Stimulated activated CD4-positive, alpha-beta T cell treated with anti-CD3 and anti-CD28 coated beads, TNF-alpha, amount 100 ng/mL, for 48 hours (primary cell): ENCODE data around the gene NPR3.

ENCODE experiments used
- DNase-seq, 3 donors: peaks; one replicate each; pipeline ENCODE4 v3.0.0-alpha.2; 2020; ENCODE audit warnings: low read depth in 3 of 3

NPR3 gene

DNA sequence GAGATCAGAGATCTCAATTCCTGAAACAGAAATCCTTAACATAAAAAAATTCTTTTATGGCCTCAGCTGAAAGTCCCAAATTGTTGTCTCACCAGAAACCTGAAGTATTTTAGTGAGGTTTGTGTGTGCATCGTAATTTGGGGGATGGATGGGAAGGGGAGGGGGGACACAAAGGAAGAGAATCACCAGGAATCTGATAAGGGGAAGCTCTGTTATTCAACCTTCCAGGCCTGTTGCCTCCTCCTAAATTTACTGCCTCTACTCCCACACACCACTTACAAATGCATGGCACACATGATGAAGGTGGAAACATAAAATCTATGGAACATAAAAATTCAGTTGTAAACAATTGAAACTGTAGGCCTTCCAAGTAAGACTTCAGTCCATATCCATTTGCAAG lies 97.7 kb downstream of the NPR3 start:
- no peak for DNase-seq

DNA sequence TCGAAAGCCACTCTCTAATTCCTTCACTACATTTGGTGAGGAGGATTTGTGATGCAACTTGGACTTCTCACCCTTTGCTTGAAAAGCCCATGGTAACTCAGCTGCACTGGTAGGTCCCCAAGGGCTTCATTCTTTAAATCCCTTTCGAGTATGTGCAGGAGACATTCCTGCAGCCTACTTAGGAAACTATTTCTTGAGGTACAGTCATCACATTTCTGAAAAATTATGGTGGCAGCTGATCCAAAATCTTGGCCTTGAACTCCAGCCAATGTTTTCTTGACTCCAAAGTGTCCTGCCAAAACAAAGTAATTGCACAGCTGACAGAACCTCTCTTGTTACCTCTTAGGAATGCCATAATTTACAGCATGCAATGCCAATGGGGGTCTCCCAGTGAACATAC lies 99.7 kb downstream of the NPR3 start:
- DNase-seq = no peak

DNA sequence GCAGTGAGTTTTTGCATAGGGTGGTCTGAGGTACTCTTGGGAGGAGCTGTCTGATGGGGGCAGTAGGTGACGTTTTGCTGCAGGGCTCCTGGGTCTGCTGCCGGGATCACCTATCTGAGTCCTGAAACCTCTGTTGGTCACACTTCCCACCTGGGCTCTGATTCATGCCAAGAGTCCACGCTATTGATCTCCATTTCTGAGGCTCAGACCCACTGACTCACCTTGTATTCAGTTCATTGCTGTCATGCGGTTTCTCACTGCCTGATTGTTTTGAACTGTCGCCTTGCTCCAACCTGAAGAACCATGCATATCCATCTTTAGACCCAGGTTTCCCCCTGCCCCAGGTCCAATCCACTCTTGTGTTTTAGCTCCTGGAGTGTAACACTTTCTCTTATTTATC lies 101.3 kb downstream of the NPR3 start:
- no peak for DNase-seq

DNA sequence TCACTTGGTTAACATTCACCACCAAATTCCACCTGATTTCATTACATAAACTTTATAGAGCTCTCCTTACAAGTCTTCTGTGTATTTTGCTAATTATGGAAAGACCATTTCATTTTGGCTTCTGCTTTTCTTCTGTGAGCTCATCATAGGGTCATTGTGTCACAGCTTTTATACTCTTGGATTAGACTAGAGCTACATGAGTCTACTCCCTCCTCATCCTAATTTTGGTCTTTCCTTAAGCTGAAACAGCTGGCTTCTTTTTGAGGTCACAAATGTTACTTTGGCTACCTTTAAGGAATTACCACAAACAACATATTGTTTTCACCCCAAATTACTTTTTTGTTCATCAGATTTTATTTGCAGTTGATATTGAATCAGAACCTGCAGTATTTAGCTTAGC lies 103.0 kb downstream of the NPR3 start:
- DNase-seq = no peak

DNA sequence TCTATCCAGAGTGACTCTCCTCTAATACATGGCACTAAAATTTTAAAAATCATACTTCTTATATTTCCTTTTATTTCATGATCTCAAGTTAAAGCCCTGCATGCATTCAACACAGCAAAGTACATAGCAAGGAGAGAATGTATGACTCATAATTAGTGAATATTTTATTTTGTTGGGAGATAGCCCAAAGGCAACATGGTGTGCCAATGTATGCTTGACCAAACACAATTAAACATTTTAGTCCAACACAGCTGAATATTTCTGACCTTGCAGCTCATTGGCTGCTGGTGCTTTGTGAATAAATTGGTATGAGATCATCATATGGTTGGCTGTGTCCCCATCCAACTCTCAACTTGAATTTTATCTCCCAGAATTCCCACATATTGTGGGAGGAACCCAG lies 103.5 kb downstream of the NPR3 start:
- DNase-seq = no peak

DNA sequence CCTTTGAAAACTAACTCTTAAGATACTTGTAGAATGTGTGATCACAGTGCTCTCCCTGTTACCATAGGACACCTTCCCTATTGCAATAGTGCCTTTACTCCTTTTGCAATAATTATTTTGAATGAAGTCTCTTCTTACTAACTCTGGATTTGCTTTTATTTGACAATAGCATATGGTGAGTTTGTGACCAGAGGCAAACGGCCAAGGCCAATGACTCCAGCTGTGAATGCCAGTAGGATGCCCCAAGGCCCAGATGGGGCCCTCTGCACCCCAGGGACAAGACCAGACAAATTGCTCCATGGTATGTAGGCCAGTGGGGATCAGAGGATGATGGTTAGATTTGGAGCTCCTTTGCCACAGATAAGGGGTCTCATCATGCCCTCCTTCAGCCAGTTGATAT lies 116.9 kb downstream of the NPR3 start:
- no peak for DNase-seq

DNA sequence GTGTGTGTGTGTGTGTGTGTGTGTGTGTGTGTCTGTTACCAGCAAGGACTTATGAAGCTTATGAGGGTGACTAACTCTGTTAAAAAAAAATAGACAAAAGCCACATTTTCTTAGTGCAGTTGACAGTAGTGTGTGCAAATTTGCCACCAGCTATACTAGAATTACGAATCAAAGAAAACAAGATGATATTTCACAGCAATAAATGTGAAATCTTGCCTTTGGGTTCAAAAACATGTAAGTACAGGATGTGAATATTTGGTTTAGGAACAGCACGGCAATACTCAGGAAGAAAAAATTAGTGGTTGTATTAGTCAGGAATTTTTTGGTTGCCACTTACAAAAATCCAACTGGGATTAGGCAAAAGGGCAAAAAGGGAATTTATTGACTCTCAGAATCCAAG lies 117.4 kb downstream of the NPR3 start:
- DNase-seq = no peak

DNA sequence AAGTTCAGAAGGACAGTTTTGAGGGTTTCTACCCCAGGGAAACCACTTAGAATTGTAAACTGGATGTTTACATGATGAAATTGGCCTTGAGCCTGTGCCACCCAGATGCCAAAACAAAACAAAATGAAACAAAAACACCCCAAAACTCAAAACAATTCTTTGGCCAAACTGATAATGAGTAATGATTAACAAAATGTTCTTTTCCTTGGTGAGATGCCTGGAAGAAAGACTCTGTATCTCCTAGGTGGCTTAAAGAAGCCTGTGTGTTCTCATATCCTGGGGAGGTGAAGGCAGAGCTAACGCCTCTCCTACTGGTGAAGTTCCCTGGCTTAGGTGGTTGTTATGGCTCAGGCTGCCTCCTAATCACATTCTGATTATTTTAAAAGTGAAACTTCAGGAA lies 120.5 kb downstream of the NPR3 start:
- no peak for DNase-seq

DNA sequence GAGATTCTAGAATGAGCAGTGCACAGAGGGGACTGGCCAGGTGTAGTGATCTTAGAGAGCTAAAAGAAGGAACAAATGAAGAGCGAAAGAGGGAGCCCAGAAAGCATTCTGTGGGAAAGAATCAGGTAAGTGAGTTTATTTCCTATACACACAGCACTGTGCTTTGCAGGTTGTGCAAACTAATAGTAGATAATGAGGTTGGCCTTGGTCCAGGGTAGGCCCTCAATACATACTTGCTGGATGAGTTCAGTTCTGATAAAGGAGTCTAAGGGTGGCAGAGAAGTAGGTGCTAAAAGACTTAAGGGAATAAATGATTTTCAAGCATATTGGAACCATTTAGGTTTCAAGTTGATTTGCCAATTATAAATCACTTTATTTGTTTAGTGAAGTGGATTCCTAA lies 122.0 kb downstream of the NPR3 start:
- DNase-seq = no peak

DNA sequence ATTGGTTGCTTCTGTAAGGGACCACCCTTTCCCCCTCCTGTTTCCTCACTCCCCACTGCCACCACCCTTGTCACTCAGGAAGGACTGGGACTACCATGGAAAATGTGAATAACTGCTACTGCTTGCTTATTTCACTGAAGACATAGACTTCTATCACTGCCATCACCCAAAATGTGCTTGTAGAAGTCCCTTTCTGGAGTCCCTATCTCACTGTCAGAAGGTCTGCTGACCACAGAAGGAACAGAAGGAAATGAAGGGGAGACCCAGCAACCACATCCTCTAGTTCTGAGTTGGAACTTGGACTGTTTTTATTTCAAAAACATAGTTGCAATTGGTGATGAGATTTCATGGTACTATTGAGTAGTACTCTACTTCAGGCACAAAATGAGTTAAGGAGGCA lies 122.5 kb downstream of the NPR3 start:
- no peak for DNase-seq

DNA sequence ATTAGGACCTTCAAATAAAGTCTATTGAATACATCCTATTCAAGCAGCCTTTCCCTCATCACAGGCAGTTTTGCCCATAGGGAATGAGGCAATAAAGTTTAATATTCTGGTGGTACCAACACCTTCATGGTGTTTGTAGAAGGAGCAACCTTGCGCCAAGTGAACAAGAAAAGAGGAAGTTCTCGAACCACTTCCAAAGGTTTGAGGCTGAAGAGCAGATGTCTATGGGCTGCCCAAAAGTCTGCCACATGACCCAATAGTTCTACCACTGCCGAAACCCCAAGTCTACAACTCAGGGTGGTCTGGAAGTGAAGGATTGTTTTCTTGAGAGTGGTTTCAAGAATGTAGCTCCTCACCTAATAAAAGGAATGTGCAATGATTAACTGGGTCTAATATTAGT lies 123.1 kb downstream of the NPR3 start:
- no peak for DNase-seq

DNA sequence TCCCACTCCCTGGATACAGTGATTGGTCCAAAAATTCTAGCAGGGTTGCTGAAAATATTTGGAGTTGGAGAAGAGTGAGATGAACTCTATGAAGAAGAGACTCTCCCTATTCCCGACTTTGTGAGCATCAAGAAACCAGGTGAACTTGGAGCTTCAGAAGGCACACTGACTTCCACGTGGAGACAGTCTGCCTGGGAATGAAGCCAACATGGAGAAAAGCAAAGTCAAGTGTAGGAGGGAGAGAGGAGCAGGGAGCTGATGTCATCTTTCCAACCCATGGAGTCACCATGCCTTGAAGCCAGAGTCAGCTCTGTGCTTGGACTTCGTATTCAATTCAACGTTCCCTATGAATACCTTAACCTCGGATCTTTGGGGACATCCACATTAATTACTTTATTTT lies 125.1 kb downstream of the NPR3 start:
- no peak for DNase-seq

DNA sequence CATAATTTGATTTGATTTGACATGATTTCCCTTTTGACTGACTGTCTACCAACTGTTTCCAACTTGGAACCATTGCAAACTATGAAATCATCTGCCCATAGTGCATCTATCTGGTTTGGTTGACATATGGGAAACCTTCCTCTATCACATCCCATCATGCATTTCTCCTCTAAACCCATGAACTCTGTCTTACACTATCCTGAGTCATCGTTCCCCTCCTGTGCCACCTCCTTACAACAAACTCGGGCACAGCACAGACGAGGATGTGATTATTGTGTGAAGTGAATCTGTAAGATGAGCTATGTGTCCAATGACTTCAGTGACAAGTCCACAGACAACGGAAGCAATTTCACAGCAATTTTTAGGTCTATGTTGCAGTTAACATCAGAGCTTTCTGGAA lies 126.1 kb downstream of the NPR3 start:
- DNase-seq = no peak

DNA sequence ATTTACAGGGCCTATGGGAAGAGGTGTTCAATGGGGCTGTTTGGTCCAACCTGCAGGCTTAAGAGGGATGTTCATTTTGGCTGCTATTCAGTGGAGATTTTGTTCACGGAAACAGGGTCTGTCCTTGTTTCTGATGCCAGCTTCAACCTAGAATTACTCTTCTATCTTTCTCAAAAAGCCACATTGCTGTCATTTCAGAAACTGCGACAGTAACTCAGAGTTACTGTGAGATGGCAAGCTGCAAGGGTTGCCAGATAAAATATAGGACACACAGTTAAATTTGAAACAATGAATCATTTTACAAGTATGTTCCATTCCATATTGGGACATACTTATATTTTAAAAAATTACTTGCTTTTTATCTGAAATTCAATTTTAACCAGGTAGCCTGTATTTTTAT lies 128.0 kb downstream of the NPR3 start:
- DNase-seq = no peak

DNA sequence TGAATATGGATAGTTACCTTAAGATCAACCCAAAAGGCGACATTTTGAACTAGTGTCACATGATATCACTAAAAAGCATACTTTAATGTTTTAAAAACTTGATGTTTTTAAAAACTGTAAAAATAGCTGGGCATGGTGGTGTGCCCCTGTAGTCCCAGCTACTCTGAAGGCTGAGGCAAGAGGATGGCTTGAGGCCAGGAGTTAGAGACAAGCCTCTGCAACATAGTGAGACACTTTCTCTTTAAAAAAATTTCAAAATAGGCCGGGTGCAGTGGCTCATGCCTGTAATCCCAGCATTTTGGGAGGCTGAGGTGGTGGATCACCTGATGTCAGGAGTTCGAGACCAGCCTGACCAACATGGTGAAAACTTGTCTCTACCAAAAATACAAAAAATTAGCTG lies 129.5 kb downstream of the NPR3 start:
- no peak for DNase-seq
